ENCODE results near the gene PLLP.

DNA sequence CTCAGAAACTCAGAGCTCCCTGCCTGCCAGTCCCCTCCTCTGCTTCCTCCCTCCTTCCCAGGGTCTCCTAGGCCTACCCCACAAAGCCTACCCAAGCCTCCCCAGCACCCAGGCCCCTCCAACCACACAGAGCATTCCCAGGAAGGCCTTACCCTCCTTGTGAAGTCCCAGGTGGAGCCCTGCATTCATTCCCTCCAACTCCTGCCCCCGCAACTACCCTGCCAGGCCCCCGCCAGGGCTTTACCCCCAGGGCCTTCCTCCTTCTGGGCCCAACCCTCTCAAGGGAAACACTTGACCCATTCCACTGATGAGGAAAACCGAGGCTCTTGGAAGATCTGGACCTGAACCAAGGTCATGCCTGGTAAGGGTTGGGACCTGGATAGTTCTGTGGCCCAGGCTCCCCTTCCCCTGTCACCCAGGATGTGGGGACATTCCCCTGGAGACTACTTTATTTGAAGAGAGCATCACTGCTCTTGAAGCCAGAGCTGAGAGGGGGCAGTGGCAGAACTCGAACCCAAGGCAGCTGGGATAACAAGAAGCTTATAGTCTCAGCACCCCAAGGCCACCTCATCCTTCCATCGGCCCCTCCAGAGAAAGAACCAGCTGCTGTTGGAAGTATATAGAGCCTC is 12.5 kb downstream of the PLLP start:
- TF ChIP-seq EZH2phosphoT487 (IDR thresholded peaks at IDR 0.05) (no peak), EZH2 (IDR thresholded peaks at IDR 0.05) (no peak)
- TF ChIP-seq, protein P1, sequence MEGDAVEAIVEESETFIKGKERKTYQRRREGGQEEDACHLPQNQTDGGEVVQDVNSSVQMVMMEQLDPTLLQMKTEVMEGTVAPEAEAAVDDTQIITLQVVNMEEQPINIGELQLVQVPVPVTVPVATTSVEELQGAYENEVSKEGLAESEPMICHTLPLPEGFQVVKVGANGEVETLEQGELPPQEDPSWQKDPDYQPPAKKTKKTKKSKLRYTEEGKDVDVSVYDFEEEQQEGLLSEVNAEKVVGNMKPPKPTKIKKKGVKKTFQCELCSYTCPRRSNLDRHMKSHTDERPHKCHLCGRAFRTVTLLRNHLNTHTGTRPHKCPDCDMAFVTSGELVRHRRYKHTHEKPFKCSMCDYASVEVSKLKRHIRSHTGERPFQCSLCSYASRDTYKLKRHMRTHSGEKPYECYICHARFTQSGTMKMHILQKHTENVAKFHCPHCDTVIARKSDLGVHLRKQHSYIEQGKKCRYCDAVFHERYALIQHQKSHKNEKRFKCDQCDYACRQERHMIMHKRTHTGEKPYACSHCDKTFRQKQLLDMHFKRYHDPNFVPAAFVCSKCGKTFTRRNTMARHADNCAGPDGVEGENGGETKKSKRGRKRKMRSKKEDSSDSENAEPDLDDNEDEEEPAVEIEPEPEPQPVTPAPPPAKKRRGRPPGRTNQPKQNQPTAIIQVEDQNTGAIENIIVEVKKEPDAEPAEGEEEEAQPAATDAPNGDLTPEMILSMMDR (IDR thresholded peaks at IDR 0.05) = no peak
